ENCODE data around the gene GNAS.

The GNAS gene

DNA sequence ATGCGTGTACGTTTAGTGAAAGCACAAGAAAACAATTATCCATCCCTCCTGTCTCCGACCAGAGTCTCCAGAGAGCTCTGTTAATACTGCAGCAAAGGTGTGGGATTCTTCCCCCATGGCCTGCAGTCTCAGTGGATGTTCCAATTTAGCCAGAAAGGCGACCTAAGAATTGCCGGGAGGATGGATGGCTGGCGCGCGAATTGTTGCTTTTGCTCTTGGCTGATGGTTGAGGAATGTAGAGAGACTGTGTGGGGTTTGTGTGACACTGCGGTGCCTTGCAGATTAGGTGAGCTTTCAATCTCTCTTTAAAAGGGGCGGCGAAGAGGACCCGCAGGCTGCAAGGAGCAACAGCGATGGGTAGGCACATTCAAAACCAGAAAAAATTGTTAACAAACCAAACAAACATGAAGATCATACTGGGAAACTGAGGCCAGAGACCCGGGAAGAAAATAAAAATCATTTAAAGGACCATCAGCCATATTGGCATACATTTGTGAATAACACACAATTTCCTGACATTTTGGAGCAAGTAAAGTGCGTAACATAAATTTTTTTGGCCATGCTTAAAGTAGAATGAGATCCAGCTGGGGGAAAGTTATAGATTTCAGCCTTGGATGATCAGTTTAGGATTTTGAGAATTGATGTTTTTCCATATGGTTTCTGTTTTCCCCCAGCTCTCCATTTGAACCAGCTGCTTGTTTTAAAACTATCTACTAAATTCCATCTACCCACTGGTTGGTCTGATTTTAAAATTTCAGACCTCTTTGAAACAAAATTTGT lies 46.3 kb downstream of the GNAS start:
- DNase-seq (ENCODE audit: low spot score) = no peak

DNA sequence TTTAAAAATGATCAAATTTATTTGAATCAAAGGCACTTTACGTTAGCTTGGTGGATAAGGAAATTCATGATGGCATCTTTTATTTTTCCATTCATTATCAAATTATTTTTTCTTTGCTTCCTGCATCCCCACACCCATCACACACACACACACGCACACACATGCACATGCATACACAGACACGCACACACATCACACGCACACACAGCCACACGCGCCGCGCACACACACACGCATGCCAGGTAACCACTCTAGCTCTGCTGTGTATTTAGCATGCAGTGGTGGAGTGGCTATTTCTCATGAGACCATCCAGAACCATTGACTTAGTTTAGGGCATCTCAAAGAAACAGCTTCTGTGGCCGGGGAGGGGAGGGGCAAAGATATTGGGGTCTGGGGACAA lies 47.0 kb downstream of the GNAS start:
- DNase-seq (ENCODE audit: low spot score) = no peak

DNA sequence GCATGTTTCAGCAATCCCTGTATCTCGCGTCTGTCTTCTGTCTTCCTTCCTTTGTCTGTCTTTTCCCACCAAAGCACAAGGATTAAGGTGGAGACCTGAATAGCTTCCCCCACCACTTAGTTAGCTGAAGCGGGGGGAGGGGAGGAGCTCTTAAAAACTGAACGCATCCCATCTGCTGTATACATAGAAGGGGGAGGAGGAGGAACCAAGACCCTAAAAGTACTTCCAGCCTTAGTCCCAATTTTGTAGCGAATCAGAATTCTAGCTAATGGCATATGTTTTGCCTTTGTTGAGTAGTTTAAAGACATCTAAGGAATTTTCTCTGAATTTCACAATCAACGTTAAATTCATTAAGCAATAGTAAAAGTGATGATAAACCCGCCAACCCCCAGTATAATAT lies 47.9 kb downstream of the GNAS start:
- no peak for DNase-seq (ENCODE audit: low spot score)

DNA sequence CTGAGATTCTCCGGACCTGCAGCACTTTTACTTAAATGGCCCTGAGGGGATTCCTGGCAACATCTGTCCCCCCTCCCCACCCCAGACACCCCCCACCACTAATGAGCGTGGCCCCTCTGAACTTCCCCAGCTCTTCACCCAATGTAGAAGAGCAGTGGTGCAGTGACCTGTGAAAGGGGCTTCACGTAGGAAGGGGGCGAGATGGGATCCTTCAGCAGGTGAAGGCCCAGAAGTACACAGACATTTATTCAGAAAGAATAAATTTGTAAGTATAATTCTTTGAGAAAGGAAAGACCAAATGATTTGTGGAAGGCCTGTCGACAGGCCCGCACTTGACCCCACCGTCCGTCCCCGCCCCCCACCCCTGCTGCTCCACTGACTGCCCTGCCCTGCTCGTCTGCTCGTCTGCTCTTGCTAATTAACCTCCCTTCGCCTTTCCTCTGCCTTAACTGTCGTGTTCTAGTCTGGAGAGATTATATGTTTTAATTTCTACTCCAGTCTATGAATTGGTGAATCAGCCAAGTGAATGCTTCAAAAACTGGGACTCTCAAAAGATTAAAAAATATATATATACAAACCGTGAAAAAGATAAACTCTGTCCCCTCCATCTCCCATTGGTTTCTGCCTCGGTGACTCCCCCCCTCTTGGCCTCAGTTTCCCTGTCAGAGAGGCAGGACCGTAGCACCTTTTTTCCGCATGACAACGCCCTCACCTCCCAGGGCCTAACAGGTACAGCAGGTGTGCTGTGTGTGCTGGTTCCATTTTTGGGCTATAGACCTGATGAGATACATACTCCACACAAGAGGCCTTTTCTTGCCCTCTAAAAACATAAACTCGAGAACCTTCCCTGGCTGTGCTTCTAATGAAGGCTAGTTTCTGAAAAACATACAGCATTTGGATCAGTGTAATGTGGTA lies 49.2 kb downstream of the GNAS start:
- DNase-seq (ENCODE audit: low spot score) = no peak

DNA sequence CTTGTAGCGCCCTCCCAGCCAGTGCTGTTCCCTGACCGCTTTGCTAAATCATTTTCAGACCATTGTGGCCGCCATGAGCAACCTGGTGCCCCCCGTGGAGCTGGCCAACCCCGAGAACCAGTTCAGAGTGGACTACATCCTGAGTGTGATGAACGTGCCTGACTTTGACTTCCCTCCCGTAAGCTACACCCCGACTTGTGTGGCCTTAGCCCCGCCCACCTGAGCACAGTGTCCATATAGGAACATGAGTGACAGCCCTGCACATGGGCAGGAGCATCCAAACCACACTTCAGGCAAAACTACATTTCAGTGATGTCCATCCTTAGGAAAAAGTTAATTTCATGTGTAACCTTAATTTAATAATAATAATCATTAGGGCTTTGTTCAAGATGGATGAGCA lies 51.1 kb downstream of the GNAS start:
- no peak for DNase-seq (ENCODE audit: low spot score)

DNA sequence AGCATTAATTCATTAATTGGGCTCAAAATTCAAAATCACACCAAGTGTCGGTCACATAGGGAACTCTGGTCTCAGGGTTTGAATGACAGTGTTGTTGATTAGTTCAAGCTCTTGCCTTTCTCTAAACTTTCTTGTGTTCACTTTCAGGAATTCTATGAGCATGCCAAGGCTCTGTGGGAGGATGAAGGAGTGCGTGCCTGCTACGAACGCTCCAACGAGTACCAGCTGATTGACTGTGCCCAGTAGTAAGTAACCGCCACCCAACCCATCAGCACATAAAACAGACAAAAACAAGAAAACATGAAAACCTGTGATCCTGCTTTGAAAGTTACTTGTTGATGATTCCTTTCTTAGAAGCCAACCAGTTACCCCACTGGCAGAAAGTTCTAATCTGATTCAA lies 52.7 kb downstream of the GNAS start:
- no peak for DNase-seq (ENCODE audit: low spot score)

DNA sequence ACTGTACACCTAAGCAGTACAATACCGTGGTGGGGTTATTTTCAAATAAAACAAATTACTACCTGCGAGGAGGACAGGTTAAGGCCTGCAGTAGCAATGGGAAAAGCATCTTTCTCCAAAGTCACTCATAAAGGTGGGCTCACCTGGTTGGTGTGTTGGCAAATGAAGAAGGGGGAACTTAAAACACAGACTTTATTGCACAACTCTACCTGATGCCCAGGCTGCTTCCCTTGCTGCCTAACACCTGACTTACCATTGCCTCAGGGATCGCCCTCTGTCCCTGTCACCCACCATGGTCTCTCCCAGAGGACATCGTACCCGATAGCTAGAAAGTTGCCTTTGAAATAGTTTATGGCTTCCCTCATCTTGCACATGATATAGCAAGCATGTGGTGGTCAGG lies 53.6 kb downstream of the GNAS start:
- DNase-seq (ENCODE audit: low spot score) = no peak

DNA sequence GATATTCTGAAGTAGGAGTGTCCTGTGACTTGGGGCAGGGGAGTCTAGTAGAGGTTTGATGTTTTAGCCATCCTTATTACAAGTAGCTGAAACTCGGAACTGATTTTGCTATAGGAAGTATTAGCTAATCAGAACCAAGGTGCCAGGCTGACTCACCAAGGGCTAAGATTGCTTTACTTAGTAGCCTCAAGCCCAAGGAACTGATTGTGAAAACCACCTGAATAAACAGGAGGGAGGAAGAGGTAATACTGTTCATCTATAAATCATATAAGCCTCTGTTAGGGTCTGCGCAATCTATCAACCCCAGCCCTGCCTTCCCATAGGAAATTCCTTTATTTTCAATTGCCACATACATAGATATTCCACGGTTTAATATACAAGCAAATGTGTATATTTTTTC lies 54.4 kb downstream of the GNAS start:
- no peak for DNase-seq (ENCODE audit: low spot score)

DNA sequence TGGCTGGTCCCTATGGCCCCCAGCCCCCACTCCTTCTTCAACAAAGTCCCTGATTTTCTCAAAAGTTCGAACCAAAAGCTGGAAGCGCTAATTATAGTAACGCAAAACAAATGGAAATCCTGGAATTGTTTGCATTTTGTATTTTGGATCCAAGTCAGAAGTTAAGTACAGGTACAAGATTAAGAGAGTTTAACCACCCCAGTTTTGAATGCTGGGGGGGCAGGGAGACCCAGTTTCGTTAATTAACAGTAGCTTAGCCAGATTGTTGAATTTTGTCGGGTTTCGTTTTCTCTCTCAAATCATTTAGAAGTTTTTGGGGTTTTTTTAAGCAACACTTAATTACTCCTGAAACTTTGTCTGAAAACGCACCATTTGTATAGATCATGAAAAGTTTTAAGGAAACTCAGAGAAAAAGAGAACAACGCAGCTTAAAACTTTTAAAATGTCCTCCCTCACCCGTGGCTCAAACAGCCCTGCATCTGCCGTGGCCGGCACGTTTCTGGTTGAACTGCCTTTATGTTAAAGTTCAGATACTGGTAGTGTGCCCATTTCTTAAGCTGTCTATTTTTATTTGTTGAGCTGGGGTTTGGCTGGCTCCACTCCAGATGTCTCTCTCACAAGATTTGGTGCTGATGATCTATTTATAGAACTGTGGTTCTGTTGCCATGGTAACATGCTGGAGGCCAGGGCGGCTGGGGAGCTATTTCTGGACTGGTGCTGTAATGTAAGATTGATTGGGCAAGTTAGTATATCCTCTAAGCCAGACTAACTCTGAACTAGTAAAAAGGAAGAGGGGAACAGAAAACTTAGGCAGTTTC lies 55.0 kb downstream of the GNAS start:
- peak; percentile 90 for DNase-seq (ENCODE audit: low spot score)

DNA sequence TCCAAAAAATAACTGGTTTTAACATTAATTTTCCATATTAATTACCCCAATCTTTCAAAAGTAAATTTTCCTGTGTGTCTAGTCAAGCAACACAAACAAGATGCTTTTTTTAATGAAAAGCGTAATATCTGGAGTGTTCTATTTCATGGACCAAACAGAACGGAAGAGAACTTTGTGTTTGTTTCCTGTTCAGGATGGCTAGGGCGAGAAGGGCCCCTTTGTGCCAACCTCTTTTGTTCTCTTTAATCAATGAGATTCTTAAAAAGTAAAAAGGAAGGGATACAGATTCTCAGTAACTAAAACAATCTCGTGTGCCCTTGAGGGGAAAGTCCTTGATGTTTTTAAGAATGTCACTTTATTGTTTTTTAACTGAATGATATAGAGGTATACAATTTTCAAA lies 55.7 kb downstream of the GNAS start:
- no peak for DNase-seq (ENCODE audit: low spot score)

DNA sequence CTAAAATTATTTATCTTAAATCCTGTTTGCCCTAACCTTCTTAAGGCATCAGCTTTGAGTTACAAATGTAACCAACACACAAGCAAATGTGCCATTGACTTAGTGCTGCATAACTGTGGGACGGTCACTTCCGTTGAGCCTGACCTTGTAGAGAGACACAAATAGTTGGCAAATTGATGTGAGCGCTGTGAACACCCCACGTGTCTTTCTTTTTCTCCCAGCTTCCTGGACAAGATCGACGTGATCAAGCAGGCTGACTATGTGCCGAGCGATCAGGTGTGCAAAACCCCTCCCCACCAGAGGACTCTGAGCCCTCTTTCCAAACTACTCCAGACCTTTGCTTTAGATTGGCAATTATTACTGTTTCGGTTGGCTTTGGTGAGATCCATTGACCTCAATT lies 56.4 kb downstream of the GNAS start:
- no peak for DNase-seq (ENCODE audit: low spot score)

DNA sequence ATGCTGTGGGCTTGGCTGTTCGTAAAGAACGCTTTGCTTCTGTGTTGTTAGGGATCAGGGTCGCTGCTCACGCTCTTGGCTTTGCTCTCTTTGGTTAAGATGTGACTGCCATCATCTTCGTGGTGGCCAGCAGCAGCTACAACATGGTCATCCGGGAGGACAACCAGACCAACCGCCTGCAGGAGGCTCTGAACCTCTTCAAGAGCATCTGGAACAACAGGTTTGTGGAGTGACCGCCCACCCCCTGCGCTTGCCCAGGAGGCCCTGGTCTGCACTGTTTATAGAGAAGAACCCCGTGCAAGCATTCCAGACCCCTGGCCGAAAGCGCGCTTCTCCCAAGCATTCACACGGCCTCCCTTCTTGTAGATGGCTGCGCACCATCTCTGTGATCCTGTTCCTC lies 57.1 kb downstream of the GNAS start:
- no peak for DNase-seq (ENCODE audit: low spot score)

DNA sequence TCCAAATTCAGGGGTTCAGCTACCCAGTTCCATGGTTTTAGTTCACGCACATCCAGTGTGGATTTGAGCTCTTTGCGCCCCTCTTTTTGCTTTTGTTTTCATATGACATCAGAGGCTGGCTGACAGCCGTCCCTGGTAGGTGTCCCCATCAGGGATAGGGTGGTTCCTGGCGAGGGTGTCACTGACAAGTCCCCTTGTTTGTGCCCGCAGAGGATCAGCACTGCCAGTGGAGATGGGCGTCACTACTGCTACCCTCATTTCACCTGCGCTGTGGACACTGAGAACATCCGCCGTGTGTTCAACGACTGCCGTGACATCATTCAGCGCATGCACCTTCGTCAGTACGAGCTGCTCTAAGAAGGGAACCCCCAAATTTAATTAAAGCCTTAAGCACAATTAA lies 58.0 kb downstream of the GNAS start:
- DNase-seq (ENCODE audit: low spot score) = no peak

DNA sequence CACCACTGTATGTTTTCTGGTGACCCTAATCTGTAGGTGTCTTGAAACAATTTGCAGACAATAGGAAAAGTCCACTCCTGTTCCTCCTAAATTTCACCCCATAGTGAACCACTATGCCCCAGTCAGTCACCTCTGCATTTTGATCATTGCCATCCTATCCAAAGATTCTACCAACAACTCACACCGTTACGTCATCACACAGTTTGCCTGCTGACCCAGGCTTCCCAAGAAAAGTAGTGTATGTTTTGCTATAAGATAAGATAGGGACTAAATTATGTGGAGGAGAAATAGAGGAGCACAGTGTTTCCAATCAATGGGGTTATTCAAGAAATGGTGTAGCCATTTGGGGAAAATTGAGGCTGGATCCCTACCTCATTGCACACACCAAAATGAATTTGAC lies 58.8 kb downstream of the GNAS start:
- DNase-seq (ENCODE audit: low spot score) = no peak

DNA sequence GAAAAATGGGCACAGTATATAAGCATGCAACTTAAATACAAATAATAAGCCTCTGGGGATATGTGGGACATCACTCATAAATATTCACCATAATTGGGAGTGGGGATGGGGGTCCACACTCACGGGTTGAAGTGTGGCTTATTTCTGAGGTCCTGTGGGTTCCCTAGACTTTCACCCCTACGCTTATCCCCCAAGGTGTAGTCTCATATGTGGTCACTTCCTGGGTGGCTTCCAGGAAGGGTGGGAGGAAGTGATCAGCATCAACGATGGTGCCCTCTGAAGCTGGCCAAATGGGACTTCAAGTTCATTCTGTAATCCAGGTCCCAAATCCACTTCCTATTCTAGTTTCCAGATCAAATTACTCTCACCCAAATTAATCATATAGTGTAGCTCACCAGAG lies 59.5 kb downstream of the GNAS start:
- no peak for DNase-seq (ENCODE audit: low spot score)

DNA sequence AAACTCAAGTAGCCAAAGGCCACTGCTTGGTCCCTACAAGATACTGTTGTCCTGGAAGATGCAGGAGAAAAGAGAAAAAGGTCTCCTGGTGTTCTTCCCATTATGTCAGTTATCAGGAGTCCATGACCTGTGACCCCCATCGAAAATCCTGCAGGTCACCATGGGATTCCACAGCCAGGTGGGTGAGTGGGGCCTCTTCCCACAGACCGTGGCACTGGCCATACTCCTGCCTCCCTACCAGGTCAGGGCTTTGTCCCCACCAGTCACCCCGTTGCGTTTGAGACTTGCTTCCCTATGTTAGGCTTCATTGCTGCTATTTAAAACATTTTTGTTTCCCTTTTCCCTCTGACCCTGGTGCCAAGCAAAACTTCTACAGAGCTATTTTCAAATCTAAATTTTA lies 60.6 kb downstream of the GNAS start:
- DNase-seq (ENCODE audit: low spot score) = no peak

DNA sequence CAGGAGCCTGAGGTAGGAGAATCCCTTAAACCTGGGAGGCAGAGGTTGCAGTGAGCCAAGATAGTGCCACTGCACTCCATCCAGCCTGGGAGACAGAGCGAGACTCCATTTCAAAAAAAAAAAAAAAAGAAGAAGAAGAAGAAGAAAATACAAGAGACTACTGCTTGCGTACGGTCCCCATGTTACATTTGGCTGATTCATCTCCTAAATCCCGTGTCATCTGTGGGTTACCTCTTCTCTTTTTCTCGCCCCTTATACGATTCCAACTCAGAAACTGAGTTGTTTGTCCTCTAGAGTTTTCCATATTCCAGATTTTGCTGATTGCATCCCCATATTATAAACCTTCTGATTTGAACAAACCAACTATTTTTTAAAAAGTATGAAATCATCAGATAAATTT lies 66.1 kb downstream of the GNAS start:
- DNase-seq (ENCODE audit: low spot score) = no peak

DNA sequence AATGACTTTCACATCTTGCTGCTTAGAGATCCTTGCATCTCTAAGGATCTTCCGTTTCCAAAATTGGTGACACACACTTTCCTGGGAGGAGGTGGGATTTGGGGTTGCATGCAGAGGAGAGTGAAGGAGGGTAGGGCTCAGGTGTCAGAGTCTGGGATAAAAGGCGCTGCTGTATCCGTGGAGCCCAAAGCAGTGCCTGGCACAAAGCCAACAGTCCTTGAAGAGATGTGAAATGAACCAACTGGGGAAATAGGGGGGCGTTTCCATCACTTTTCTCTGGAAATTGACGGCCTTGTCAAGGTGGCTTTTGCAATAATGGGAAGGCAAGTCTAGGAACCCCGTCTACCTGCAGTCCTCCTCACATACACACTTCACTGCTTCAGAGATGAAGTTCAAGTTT lies 69.0 kb downstream of the GNAS start:
- no peak for DNase-seq (ENCODE audit: low spot score)

DNA sequence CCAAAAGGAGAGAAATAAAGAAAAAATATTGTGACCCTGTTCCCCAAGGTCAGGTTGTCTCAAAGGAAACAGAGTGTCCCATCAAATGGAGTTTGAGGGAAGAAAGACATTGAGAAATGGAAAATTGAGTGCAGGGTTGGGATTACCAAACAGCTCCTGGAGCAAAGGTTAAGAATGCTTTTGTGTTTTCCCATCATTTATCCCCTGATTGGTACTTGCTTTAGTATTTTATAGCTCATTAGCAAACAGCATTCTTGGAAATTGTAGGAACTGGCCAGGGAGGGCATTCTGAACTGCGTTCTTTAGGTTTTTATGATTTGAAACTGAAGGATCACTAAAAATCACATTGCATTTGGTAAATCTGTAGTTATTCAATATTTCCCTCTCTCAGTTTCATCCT lies 69.5 kb downstream of the GNAS start:
- no peak for DNase-seq (ENCODE audit: low spot score)

DNA sequence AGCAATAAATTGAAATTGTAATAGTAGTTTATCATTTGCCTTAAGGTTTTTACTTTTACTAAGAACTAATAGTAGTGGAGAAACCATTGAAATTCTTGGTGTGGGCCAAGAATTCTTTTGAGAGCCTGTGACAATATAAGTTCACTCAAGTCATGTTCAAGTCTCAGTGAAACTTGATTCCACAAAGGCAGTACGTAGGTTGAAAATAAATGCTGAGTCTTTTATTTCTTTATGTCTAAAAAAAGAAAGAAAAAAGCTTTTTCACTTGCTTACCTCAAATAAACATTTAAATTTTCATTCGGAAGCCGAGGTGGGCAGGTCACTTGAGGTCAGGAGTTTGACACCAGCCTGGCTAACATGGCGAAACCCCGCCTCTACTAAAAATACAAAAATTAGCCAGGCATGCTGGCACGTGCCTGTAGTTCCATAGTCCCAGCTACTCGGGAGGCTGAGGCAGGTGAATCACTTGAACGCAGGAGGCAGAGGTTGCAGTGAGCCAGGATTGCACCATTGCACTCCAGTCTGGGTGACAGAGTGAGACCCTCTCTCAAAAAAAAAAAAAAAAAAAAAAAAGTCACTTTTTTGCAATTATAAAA lies 70.7 kb downstream of the GNAS start:
- no peak for DNase-seq (ENCODE audit: low spot score)

DNA sequence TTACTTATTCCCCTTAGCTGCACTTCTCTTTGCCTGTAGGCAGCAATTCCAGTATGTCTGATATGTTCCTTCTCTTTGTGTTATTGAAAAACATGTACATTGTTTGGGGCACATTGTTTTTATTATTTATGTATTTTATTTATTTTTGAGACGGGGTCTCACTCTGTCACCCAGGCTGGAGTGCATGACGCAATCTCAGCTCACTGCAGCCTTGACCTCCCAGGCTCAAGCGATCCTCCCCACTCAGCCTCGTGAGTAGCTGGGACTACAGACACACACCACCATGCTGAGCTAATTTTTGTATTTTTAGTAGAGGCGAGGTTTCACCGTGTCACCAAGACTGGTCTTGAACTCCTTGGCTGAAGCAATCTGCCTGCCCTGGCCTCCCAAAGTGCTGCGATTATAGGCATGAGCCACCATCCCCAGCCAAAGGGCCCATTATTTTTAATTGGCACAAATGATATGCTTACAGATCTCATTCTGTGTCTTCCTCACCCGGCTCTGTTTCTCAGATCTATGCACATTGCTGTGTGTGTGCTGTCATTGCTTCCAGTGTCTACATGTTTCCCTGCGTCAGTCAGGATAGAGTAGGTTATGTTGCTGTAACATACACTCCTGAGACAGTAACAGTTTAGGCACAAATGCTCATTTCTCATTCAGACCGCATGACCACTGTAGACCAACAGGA lies 74.4 kb downstream of the GNAS start:
- DNase-seq (ENCODE audit: low spot score) = no peak
